ENCODE data around the gene MIS18BP1.
"Not testable (repeated sequence)": the region's sequence is repeated elsewhere in the genome, so short reads cannot be mapped to it uniquely, and the experiment has no call there.

The MIS18BP1 gene

DNA sequence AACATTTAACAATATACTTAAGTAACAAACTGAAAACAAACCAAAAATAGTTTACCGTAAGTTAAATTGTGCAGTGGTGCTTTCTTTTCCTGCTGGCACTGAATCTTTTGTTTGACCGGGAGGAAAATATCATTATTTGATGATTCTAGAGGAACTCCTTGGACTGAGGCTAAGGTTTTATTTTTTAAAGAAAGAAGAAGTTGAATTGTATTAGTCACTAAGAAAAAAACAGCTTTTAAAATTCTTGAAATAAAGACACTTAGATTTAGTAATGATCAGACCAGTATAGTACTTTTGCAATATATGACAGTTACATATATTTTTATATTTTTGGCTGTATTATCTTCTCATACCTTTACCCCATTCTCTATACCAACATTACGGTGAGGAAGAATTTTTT, 10.3 kb downstream of the MIS18BP1 start:
- DNase-seq = no peak

- no peak for DNase-seq
These were observed 14.0 kb downstream of the MIS18BP1 start for GRCh38 chr14:45238988-45239387.

DNA sequence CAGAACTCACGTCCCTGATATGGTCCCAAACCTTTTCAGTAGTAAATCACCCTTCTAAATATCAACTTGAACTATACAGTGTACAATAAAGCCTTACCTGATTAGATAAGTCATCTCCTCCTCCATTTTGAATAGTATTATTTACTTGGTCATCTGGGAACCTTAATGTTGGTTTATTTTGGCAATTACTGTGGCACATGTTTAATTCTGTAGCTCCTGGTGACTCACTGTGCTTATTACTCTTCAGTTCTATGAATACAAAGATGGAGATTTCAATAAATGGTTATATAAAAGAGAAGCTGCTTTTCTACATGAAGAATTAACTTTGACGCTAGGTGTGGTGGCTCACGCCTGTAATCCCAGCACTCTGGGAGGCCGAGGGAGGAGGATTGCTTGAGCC, 25.4 kb downstream of the MIS18BP1 start:
- no peak for DNase-seq

DNA sequence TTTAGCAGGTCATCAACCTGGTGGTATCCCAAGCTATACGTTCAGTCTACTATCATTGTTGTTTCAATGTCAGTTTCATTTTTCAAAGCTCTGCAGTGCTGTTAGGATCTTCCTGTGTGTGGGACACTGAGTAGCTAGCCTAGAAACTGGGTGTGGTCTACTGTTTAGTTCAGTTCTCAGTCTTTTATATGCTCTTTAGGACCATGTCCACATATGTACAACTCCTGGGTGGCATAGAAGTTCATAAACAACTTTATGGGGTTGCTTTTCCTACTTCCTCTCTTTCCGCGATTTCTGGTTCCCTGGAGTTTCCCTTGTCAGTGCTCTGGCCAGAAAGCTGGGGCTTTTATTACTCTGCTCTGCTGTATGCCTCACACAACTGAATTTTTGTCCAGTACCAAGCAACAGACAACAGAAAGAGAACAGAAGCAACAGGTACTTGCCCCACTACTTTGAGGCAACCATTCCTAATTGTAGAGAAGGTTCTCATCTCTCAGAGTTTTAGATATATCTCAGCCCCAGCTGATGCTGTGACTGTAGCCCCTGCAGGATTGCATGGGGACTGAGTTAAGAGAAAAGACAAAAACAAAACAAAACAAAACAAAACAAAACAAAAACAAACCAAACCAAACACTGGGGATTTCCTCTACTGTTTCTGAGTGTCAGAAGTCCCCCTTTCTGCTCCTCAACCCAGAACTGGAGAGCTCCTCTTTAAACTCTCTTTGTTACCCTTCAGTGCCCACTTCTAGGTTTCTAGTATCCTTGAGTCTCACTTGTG, 30.3 kb downstream of the MIS18BP1 start:
- no peak for DNase-seq

DNA sequence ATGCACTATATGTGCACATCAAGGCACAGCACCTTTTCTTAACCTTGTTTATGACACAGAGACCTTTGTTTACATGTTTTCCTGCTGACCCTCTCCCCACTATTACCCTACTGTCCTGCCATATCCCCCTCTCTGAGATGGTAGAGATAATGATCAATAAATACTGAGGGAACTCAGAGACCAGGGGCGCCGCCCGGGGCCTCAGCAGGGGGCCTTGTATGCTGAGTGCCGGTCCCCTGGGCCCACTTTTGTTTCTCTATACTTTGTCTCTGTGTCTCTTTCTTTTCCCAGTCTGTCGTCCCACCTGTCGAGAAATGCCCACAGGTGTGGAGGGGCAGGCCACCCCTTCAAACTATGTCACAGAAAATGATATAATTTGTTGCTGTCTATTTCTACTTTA, 38.7 kb downstream of the MIS18BP1 start:
- DNase-seq = not testable (repeated sequence)

DNA sequence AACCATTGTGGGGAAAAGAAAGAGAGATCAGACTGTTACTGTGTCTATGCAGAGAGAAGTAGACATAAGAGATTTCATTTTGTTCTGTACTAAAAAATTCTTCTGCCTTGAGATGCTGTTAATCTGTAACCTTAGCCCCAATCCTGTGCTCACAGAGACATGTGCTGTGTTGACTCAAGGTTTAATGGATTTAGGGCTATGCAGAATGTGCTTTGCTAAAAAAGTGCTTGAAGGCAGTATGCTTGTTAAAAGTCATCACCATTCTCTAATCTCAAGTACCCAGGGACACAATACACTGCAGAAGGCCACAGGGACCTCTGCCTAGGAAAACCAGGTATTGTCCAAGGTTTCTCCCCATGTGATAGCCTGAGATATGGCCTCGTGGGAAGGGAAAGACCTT, 39.3 kb downstream of the MIS18BP1 start:
- not testable (repeated sequence) for DNase-seq

GRCh38 chr14:45212231-45212630, 40.8 kb downstream of the MIS18BP1 start:
- DNase-seq = no peak

- no peak for DNase-seq
These were observed 41.7 kb downstream of the MIS18BP1 start for GRCh38 chr14:45211295-45211694.

- DNase-seq = no peak
These were observed 42.8 kb downstream of the MIS18BP1 start for GRCh38 chr14:45210159-45210558.

DNA sequence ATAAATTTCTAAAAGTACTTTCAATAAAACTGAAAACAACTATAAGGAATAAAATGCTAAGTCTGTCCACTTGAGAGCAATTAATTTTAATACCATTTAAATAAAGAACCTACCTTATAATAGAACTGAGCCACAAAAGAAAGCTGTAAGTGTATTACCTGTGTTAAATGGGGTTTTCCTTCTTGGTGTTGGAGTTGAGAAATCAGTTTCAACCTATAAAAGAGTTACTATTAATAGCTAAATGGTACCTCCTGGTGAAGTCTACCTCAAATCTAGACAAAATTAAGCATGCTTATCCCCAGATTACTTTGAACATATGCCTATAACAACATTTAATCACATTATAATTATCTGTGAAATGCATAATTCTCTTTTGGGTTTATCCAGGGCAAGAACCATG, 48.8 kb downstream of the MIS18BP1 start:
- no peak for DNase-seq

GRCh38 chr14:45201905-45202304, 51.1 kb downstream of the MIS18BP1 start:
- DNase-seq = no peak

DNA sequence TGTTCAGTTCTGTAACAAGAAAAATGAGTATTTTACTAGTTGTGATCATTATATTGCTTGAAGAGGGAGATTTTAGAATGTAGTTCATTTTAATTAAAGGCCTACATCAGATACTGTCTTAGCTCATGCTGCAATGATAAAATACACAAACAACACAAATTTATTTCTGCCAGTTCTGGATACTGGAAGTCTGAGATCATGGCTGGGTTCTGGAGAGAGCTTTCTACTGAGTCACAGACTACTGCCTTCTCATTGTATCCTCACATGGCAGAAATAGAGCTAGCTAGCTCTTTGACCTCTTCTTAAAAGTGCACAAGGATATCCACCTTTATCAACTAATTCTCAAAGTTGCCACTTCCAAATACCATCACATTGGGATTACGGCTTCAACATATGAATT, 53.8 kb downstream of the MIS18BP1 start:
- DNase-seq = no peak

- DNase-seq = no peak
These were observed 54.5 kb downstream of the MIS18BP1 start for GRCh38 chr14:45198551-45198950.

- DNase-seq = no peak
These were observed 58.0 kb downstream of the MIS18BP1 start for GRCh38 chr14:45194964-45195363.

- DNase-seq = no peak
These were observed 67.7 kb downstream of the MIS18BP1 start for GRCh38 chr14:45185100-45185814.

- DNase-seq = no peak
These were observed 71.2 kb downstream of the MIS18BP1 start for GRCh38 chr14:45181806-45182205.

- no peak for DNase-seq
These were observed 71.7 kb downstream of the MIS18BP1 start for GRCh38 chr14:45181329-45181728.

DNA sequence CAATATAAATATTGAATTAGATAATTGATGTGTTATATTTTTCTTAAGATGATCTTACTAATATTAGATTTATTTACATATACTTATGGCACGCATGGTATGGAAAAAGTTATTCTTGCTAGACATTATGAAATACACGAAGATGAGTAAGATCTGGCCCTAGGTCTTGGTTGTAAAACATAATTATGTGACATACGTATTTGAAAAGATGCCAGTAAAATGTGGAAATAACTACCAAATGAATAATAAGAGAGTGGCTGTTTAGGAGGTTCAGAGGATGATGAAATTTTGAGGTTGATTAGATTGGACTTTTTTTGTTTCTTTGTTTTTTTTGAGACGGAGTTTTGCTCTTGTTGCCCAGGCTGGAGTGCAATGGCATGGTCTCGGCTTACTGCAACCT, 75.9 kb downstream of the MIS18BP1 start:
- no peak for DNase-seq

GRCh38 chr14:45169906-45170305, 83.1 kb downstream of the MIS18BP1 start:
- DNase-seq = no peak

DNA sequence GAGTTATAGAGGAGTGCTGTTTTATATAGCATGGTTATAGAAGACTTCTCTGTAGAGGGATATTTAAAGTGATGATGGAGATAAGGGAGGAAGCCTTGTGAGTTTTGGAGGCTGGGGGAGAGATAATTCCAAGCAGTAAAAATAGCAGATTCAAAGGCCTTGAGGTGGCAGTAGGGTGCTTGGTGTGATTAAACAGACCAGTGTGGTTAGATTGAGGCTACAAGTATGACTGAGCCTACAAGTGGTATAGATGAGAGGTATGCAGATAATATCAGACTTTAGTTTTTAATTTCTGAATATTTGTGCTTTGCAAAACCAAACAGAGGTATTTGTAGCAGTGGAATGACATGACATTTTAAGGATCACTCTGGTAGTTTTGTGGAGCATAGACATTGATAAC, 96.9 kb downstream of the MIS18BP1 start:
- no peak for DNase-seq

Measured in NCI-H526 treated with DMSO at 0.1 percent for 48 hours (cell line).